Measurements from ENCODE around the gene MAP4. TPM values are rescaled to one million over a fixed set of nuclear protein-coding genes. Genes with fewer than 3 reads are reported as not detected.
"Not testable (repeated sequence)": the region's sequence is repeated elsewhere in the genome, so short reads cannot be mapped to it uniquely, and the experiment has no call there.

MAP4 gene, protein sequence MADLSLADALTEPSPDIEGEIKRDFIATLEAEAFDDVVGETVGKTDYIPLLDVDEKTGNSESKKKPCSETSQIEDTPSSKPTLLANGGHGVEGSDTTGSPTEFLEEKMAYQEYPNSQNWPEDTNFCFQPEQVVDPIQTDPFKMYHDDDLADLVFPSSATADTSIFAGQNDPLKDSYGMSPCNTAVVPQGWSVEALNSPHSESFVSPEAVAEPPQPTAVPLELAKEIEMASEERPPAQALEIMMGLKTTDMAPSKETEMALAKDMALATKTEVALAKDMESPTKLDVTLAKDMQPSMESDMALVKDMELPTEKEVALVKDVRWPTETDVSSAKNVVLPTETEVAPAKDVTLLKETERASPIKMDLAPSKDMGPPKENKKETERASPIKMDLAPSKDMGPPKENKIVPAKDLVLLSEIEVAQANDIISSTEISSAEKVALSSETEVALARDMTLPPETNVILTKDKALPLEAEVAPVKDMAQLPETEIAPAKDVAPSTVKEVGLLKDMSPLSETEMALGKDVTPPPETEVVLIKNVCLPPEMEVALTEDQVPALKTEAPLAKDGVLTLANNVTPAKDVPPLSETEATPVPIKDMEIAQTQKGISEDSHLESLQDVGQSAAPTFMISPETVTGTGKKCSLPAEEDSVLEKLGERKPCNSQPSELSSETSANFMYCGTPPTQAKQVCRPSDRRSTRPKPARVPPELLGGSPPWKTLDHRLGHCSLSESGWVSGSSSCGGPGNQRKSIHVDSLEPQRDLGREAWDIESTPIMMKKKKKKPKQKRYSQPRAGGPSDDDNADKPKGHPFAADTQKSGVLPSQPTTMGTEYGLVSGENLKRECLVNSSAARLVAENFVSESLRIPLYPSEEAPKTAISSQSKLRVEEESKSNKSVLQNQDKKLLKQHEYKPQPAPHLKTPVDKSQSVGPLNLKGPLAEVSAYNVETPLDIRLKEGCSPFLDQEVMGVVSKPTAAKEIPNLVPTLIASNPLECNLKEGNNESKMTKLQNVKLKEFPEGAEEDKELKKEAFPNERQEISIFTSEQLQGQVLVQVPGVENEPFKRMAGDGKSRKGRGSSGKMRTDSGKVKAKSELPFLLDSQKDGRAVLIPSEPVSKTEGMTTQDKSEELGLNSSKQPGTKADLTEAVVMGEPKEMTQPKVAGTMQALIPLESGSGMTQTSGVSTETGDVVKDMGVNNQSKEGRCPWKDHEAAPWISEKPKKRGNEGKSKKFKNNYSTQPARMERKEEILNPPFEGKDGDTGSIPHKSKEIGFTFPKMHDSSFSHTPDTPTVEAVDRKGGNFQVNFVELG (N-terminal part only)
- 100 to 1,000 TPM; 114 to 117 TPM for total RNA-seq
- polyA plus RNA-seq, result 55.7 TPM

DNA sequence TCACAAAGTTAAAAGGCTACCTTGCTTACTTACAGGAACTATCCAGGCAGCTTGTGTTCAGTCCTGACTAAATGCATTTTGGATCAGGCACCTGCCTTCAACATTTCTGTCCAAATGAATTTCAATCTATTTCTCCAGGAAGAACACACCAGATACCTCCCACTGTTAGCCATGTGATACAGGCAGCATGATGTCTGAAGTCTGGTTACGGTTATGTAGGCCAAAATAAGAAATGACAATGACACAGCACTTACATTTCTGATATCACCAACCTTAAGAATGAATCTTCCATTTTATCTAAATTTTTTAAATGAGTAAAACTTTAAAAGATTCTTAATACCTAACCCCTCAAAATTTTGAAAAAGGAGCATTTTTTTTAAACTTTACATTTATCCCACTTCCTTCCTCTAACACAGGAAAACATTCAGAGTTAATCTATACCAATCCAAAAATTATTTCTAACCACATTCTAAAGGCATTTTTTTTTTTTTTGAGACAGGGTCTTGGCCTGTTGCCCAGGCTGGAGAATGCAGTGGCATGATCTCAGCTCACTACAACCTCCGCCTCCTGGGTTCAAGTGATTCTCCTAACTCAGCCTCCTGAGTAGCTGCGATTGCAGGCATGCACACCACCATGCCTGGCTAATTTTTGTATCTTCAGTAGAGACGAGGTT is at the start of gene MAP4:
Gene MAP4 (minus strand): TSS at position 116 of the 673 bp plus-strand sequence. CDS start 17,556 bp downstream, outside the sequence.
- peaks cover 19% of the 10 kb centered on the region for H3K4me1 ChIP-seq (ENCODE audit: insufficient read depth, low read length)
- Mint-ChIP-seq H3K4me3 (peak within 1 kb of the TSS in 2 of 7 donors; percentile 15 to 22), H3K27me3 (no peaks in the 10 kb centered on the region), H3K36me3 (peaks cover 0 to 7% (median 7%) of the 10 kb centered on the region in 3 donors), H3K9me3 (no peaks in the 10 kb centered on the region), H3K4me1 (peaks cover 36 to 76% (median 68%) of the 10 kb centered on the region in 3 donors), H3K27ac (peak within 1 kb of the TSS; percentile 8 to 88 (median 74))
- no peaks in the 10 kb centered on the region for H3K36me3 ChIP-seq (ENCODE audit: insufficient read depth, low read length)
- H3K27ac ChIP-seq (ENCODE audit: low read depth, low read length), result peak within 1 kb of the TSS; percentile 2
- no peaks in the 10 kb centered on the region for H3K9me3 ChIP-seq (ENCODE audit: low read length)
- ChIA-PET POLR2A (no interaction called here), CTCF (interaction anchor here (0.8 kb wide), 1 partner anchor 9 kb away, joined by 3 read pairs; no protein-coding TSS in a partner anchor)
- H3K27me3 ChIP-seq (ENCODE audit: insufficient read depth, low read length, poor library complexity, severe bottlenecking), result no peaks in the 10 kb centered on the region
- no peak within 1 kb of the TSS for H3K4me3 ChIP-seq (ENCODE audit: low read length)
- no peak for DNase-seq

DNA sequence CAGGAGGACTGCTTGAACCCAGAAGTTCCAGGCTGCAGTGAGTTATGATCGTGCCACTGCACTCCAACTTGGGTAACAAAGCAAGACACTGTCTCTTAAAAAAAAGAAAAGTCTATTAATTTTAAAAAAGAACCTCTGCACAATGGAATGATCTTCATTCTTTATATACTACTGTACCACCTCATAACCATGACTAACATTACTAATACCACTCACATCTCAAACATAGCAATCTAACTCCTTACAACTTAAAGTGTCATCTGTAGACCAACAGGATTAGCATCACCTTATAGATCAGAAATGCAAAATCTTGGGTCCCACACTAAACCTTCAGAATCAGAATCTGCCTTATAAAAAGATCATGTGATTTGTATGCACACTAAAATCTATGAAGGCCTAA is 48.8 kb upstream of the MAP4 start:
- Histone ChIP-seq H3K4me1 (ENCODE audit: insufficient read depth, low read length) (no peaks in the 10 kb centered on the region), H3K27ac (ENCODE audit: low read depth, low read length) (no peak overlapping the region), H3K4me3 (ENCODE audit: low read length) (no peak overlapping the region), H3K36me3 (ENCODE audit: insufficient read depth, low read length) (no peaks in the 10 kb centered on the region), H3K27me3 (ENCODE audit: insufficient read depth, low read length, poor library complexity, severe bottlenecking) (no peaks in the 10 kb centered on the region), H3K9me3 (ENCODE audit: low read length) (no peaks in the 10 kb centered on the region)
- Mint-ChIP-seq H3K36me3 (peaks cover 5 to 6% (median 5%) of the 10 kb centered on the region in 3 donors), H3K4me3 (no peak overlapping the region), H3K9me3 (peaks cover 0 to 2% (median 0%) of the 10 kb centered on the region in 5 donors), H3K4me1 (peaks cover 19 to 46% (median 37%) of the 10 kb centered on the region in 3 donors), H3K27ac (peak overlapping the region in 5 of 8 donors; percentile 25 to 64 (median 61)), H3K27me3 (no peaks in the 10 kb centered on the region)
- POLR2A ChIA-PET, result no interaction called here
- no peak for DNase-seq
- CTCF ChIA-PET, result no interaction called here

DNA sequence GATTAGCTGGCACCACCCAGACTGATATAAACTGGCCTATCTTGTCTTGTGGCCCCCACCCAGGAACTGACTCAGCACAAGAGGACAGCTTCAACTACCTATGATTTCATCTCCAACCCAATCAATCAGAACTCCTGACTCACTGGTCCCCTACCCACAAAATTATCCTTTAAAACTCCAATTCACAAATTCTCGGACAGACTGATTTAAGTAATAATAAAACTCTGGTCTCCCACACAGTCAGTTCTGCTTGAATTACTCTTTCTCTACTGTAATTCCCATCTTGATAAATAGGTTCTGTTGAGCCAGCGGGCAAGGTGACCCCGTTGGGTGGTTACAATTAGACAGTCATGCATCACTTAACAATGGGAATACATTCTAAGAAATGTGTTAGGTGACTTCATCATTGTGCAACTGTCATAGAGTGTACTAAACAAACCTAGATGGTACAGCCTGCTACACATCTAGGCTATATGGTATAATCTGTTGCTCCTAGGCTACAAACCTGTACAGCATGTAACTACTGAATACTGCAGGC is 48.1 kb upstream of the MAP4 start:
- CTCF ChIA-PET, result interaction anchor here (0.5 to 1.3 kb wide), 2 partner anchors 23 to 309 kb away, joined by 3 read pairs; no protein-coding TSS in a partner anchor
- peaks cover 4 to 7% (median 5%) of the 10 kb centered on the region in 3 donors for H3K36me3 Mint-ChIP-seq

DNA sequence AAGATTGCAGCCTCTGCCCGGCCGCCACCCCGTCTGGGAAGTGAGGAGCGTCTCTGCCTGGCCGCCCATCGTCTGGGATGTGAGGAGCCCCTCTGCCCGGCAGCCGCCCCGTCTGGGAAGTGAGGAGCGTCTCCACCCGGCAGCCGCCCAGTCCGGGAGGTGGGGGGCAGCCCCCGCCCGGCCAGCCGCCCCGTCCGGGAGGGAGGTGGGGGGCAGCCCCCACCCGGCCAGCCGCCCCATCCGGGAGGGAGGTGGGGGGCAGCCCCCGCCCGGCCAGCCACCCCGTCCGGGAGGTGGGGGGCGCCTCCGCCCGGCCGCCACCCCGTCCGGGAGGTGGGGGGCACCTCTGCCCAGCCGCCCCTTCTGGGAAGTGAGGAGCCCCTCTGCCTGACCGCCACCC is 45.4 kb upstream of the MAP4 start:
- H3K36me3 ChIP-seq (ENCODE audit: insufficient read depth, low read length); CTCF ChIA-PET; POLR2A ChIA-PET; DNase-seq; H3K27me3 ChIP-seq (ENCODE audit: insufficient read depth, low read length, poor library complexity, severe bottlenecking); H3K36me3 Mint-ChIP-seq; H3K4me1 ChIP-seq (ENCODE audit: insufficient read depth, low read length); H3K4me3 Mint-ChIP-seq; H3K9me3 ChIP-seq (ENCODE audit: low read length); H3K27me3 Mint-ChIP-seq; H3K9me3 Mint-ChIP-seq; H3K27ac ChIP-seq (ENCODE audit: low read depth, low read length); H3K4me3 ChIP-seq (ENCODE audit: low read length); H3K27ac Mint-ChIP-seq: not testable (repeated sequence)
- H3K4me1 Mint-ChIP-seq, result peaks cover 21 to 52% (median 51%) of the 10 kb centered on the region in 3 donors

More for the DNA sequence above, 48.1 kb upstream of the MAP4 start:
- H3K9me3 ChIP-seq (ENCODE audit: low read length), result no peaks in the 10 kb centered on the region
- H3K27me3 ChIP-seq (ENCODE audit: insufficient read depth, low read length, poor library complexity, severe bottlenecking), result no peaks in the 10 kb centered on the region
- Mint-ChIP-seq H3K9me3 (peaks cover 0 to 2% (median 0%) of the 10 kb centered on the region in 5 donors), H3K4me1 (peaks cover 21 to 48% (median 41%) of the 10 kb centered on the region in 3 donors), H3K4me3 (no peak overlapping the region), H3K27ac (peak overlapping the region in 5 of 8 donors; percentile 0 to 83 (median 19)), H3K27me3 (no peaks in the 10 kb centered on the region)
- H3K36me3 ChIP-seq (ENCODE audit: insufficient read depth, low read length), result no peaks in the 10 kb centered on the region
- H3K4me3 ChIP-seq (ENCODE audit: low read length), result no peak overlapping the region
- DNase-seq, result no peak
- POLR2A ChIA-PET, result no interaction called here
- H3K4me1 ChIP-seq (ENCODE audit: insufficient read depth, low read length), result no peaks in the 10 kb centered on the region
- no peak overlapping the region for H3K27ac ChIP-seq (ENCODE audit: low read depth, low read length)

DNA sequence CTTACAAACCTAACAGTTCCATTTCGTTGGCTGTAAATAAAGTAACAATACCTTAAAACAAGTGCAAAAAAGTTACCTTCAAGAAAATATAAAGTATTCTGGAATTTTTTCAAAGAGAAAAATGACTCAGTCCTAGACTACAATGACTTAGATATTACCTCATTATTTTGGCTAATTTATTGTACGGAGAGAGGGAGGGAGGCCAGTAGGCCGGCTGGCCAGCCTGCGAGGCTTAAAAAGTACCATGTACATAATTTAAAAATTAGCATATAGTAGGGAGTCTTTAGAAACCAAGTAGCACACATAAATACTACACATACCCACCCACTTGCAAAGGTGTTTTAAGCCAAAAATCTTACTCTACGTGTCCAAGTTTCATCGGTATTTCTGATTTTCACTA is 41.9 kb upstream of the MAP4 start:
- Mint-ChIP-seq H3K36me3 (peaks cover 7 to 9% (median 7%) of the 10 kb centered on the region in 3 donors), H3K4me3 (peak overlapping the region in 3 of 7 donors; percentile 22 to 65 (median 39)), H3K9me3 (peaks cover 0 to 2% (median 0%) of the 10 kb centered on the region in 5 donors), H3K27ac (peak overlapping the region in 3 of 8 donors; percentile 43 to 70 (median 50)), H3K27me3 (no peaks in the 10 kb centered on the region), H3K4me1 (peaks cover 13 to 34% (median 32%) of the 10 kb centered on the region in 3 donors)
- Histone ChIP-seq H3K4me3 (ENCODE audit: low read length) (no peak overlapping the region), H3K4me1 (ENCODE audit: insufficient read depth, low read length) (no peaks in the 10 kb centered on the region), H3K27ac (ENCODE audit: low read depth, low read length) (no peak overlapping the region), H3K27me3 (ENCODE audit: insufficient read depth, low read length, poor library complexity, severe bottlenecking) (no peaks in the 10 kb centered on the region), H3K9me3 (ENCODE audit: low read length) (no peaks in the 10 kb centered on the region), H3K36me3 (ENCODE audit: insufficient read depth, low read length) (no peaks in the 10 kb centered on the region)
- no peak for DNase-seq
- CTCF ChIA-PET, result no interaction called here
- POLR2A ChIA-PET, result interaction anchor here (0.6 kb wide), 1 partner anchor 910 kb away, joined by 6 read pairs; no protein-coding TSS in a partner anchor

DNA sequence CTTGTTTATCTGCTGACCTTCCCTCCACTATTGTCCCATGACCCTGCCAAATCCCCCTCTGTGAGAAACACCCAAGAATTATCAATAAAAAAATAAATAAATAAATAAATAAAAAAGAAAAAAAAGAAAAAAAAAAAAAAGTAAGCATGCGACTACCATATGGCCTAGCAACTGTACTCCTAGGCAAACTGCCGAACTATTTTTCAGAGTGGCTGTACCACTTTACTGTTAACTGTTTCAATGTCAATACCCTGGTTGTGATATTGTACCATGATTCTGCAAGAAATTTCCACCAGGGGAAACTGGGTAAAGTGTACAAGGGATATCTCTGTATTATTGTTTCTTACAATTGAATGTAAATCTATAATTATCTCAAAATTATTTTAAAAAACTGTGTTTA is 41.3 kb upstream of the MAP4 start:
- Histone ChIP-seq H3K4me3 (ENCODE audit: low read length) (no peak overlapping the region), H3K4me1 (ENCODE audit: insufficient read depth, low read length) (no peaks in the 10 kb centered on the region), H3K36me3 (ENCODE audit: insufficient read depth, low read length) (no peaks in the 10 kb centered on the region), H3K9me3 (ENCODE audit: low read length) (no peaks in the 10 kb centered on the region), H3K27ac (ENCODE audit: low read depth, low read length) (no peak overlapping the region), H3K27me3 (ENCODE audit: insufficient read depth, low read length, poor library complexity, severe bottlenecking) (no peaks in the 10 kb centered on the region)
- Mint-ChIP-seq H3K4me3 (no peak overlapping the region), H3K27me3 (no peaks in the 10 kb centered on the region), H3K9me3 (peaks cover 0 to 2% (median 0%) of the 10 kb centered on the region in 5 donors), H3K27ac (no peak overlapping the region), H3K36me3 (peaks cover 7 to 9% (median 7%) of the 10 kb centered on the region in 3 donors), H3K4me1 (peaks cover 19 to 40% (median 37%) of the 10 kb centered on the region in 3 donors)
- ChIA-PET POLR2A (no interaction called here), CTCF (no interaction called here)
- DNase-seq, result no peak

All from CD8-positive, alpha-beta memory T cell (primary cell).